GM12801 (cell line): ENCODE measurements around the gene ASXL3.

ENCODE experiments used
- CTCF ChIP-seq: IDR thresholded peaks from one replicate; pipeline ENCODE4 v1.5.1; 2011; ENCODE audit warnings: control low read depth; ENCODE audit not compliant: insufficient read length; ENCODE audit errors: extremely low read depth

The ASXL3 gene

GRCh38 chr18:33584548-33585430 lies 6.8 kb downstream of the ASXL3 start:
- no peak for TF ChIP-seq CTCF

GRCh38 chr18:33585431-33585775 lies 7.4 kb downstream of the ASXL3 start:
- TF ChIP-seq CTCF = no peak

- TF ChIP-seq CTCF = no peak
Observed at GRCh38 chr18:33588361-33588760, 10.3 kb downstream of the ASXL3 start.

GRCh38 chr18:33593261-33593660 lies 15.2 kb downstream of the ASXL3 start:
- no peak for TF ChIP-seq CTCF

- TF ChIP-seq CTCF = no peak
Observed at GRCh38 chr18:33594799-33595198, 16.8 kb downstream of the ASXL3 start.

GRCh38 chr18:33596178-33596854 lies 18.3 kb downstream of the ASXL3 start:
- TF ChIP-seq CTCF = no peak

GRCh38 chr18:33600846-33601245 lies 22.8 kb downstream of the ASXL3 start:
- TF ChIP-seq CTCF = no peak
